GM12878 (cell line): ENCODE data around the gene NEU4. TPM values are rescaled to one million over a fixed set of nuclear protein-coding genes. Genes with fewer than 3 reads are reported as not detected.
"Not testable (repeated sequence)": the region's sequence is repeated elsewhere in the genome, so short reads cannot be mapped to it uniquely, and the experiment has no call there.

Source experiments
- ATAC-seq: fragments of 200-7000 bp; cut with Tn5 transposase; 3 replicates; pipeline ENCODE4 v1.9.1; 2020; ENCODE audit warnings: mild to moderate bottlenecking, moderate library complexity
- BruUV-seq: library from RNA; stranded (reverse); fragments of 400-500 nt; replicated peaks from 2 replicates; lab custom pipeline; 2021; lab: Mats Ljungman, UMichigan
- CTCF ChIA-PET: fragments of 300-600 bp; sonication (Branson Sonifier 250); formaldehyde crosslinking; extraction: SDS; loops from one replicate; lab custom pipeline; 2021; ENCODE audit warnings: inconsistent platforms; lab: Yijun Ruan, JAX
- POLR2A ChIA-PET: fragments of 350-600 bp; formaldehyde crosslinking; extraction: SDS; loops from one replicate; lab custom pipeline; 2021; ENCODE audit warnings: inconsistent platforms; lab: Charles Lee
- RAD21 ChIA-PET: fragments of 300-600 bp; sonication (Branson Sonifier 250); formaldehyde crosslinking; loops from one replicate; lab custom pipeline; 2023; ENCODE audit warnings: antibody characterized with exemption; ENCODE audit not compliant: unreplicated experiment; lab: Charles Lee
- SMC1A ChIA-PET: fragments of 300-600 bp; sonication (Branson Sonifier 250); formaldehyde crosslinking; loops from one replicate; lab custom pipeline; 2023; ENCODE audit not compliant: unreplicated experiment, uncharacterized antibody; lab: Charles Lee
- DNase-seq: peaks from one replicate; pipeline ENCODE4 v3.0.0-alpha.2; 2011; ENCODE audit warnings: low read depth, low spot score
- FAIRE-seq: peaks from 3 replicates; lab custom pipeline; 2011; peaks lifted over from hg19 to GRCh38; lab: Jason Lieb, UNC
- H2AFZ ChIP-seq: 2 replicates; pipeline ENCODE4 v1.6.0; 2011; ENCODE audit warnings: low read depth, low read length, control low read depth; ENCODE audit not compliant: control insufficient read depth
- H3K27ac ChIP-seq: 2 replicates; pipeline ENCODE4 v1.5.1; 2011; ENCODE audit warnings: control low read depth; ENCODE audit not compliant: control insufficient read depth, insufficient read depth
- H3K27me3 ChIP-seq, 2 experiments: replicated peaks in 1 of 2; 2 replicates each; pipeline versions ENCODE4 v1.6.0 to v1.6.1; 2011; ENCODE audit warnings: low read length in 1 of 2; ENCODE audit not compliant: control insufficient read depth in 2 of 2, insufficient read depth in 2 of 2
- H3K36me3 ChIP-seq, 2 experiments: 2 replicates each; pipeline ENCODE4 v1.5.1; 2011; ENCODE audit warnings: low read length in 1 of 2; ENCODE audit not compliant: control insufficient read depth in 2 of 2, insufficient read depth in 2 of 2
- H3K4me1 ChIP-seq: 2 replicates; pipeline ENCODE4 v1.6.1; 2011; ENCODE audit warnings: mild to moderate bottlenecking, low read length, moderate library complexity, mixed read lengths; ENCODE audit not compliant: control insufficient read depth, insufficient read depth
- H3K4me2 ChIP-seq: 2 replicates; pipeline ENCODE4 v1.6.0; 2011; ENCODE audit warnings: control low read depth; ENCODE audit not compliant: control insufficient read depth, insufficient read depth
- H3K4me3 ChIP-seq: fragments of 200-600 bp; sonication (generic); 2 replicates; pipeline ENCODE4 v1.5.1; 2016
- H3K79me2 ChIP-seq: 2 replicates; pipeline ENCODE4 v1.6.0; 2011; ENCODE audit warnings: low read length; ENCODE audit not compliant: control insufficient read depth, insufficient read depth
- H3K9ac ChIP-seq: 2 replicates; pipeline ENCODE4 v1.8.0; 2011; ENCODE audit warnings: low read length, control low read depth, mixed read lengths; ENCODE audit not compliant: control insufficient read depth, insufficient read depth
- H3K9me3 ChIP-seq: replicated peaks from 3 replicates; pipeline ENCODE4 v1.5.1; 2011; ENCODE audit warnings: mild to moderate bottlenecking, low read length; ENCODE audit not compliant: control insufficient read depth, insufficient read depth
- H4K20me1 ChIP-seq: 2 replicates; pipeline ENCODE4 v1.6.0; 2011; ENCODE audit not compliant: control insufficient read depth, insufficient read depth
- CHD4 ChIP-seq: fragments of 200-600 bp; sonication (generic); IDR thresholded peaks from 2 replicates; pipeline ENCODE4 v1.6.1; 2016; ENCODE audit warnings: mild to moderate bottlenecking
- FOXM1 ChIP-seq: IDR thresholded peaks from 2 replicates; pipeline ENCODE4 v1.6.1; 2012; ENCODE audit warnings: low read depth, mild to moderate bottlenecking, inconsistent platforms, low read length, moderate library complexity
- HDAC2 ChIP-seq: fragments of 200-600 bp; sonication (generic); IDR thresholded peaks from 2 replicates; pipeline ENCODE4 v1.6.1; 2017
- JUNB ChIP-seq: IDR thresholded peaks from 2 replicates; pipeline ENCODE4 v1.6.1; 2016; ENCODE audit warnings: antibody characterized with exemption, mild to moderate bottlenecking
- PBX3 ChIP-seq: IDR thresholded peaks from 2 replicates; pipeline ENCODE4 v1.6.1; 2011; ENCODE audit warnings: mild to moderate bottlenecking, low read depth, low read length, moderate library complexity; ENCODE audit not compliant: insufficient replicate concordance
- SMAD5 ChIP-seq: IDR thresholded peaks from 2 replicates; pipeline ENCODE4 v1.6.1; 2016; ENCODE audit warnings: antibody characterized with exemption, low read depth
- SMARCA5 ChIP-seq: fragments of 450-650 bp; IDR thresholded peaks from 2 replicates; pipeline ENCODE4 v1.6.1; 2017; ENCODE audit warnings: mild to moderate bottlenecking
- SP1 ChIP-seq: IDR thresholded peaks from one replicate; pipeline ENCODE4 v1.6.1; 2011; ENCODE audit warnings: low read depth, low read length
- ZNF207 ChIP-seq: fragments of 450-650 bp; IDR thresholded peaks from 2 replicates; pipeline ENCODE4 v1.6.1; 2014; ENCODE audit warnings: antibody characterized with exemption, mild to moderate bottlenecking, borderline replicate concordance
- ZNF217 ChIP-seq: fragments of 450-650 bp; IDR thresholded peaks from 2 replicates; pipeline ENCODE4 v1.6.1; 2017; ENCODE audit warnings: antibody characterized with exemption, mild to moderate bottlenecking
- WGBS: methylation state at CpG from one replicate; pipeline ENCODE4 v1.1.6; 2016; ENCODE audit warnings: low lambda C conversion rate; ENCODE audit not compliant: insufficient replicate concordance, insufficient coverage; ENCODE audit errors: missing lambda C conversion rate; 5-methylcytosine and 5-hydroxymethylcytosine counted together
- in situ Hi-C: fragments of 300-500 bp; cut with MboI; formaldehyde crosslinking; loops from 9 replicates; pipeline ENCODE4 v1.14.3; 2018; ENCODE audit warnings: mixed read lengths
- intact Hi-C: fragments of 100-400 bp; cut with micrococcal nuclease; formaldehyde crosslinking; loops from one replicate; pipeline ENCODE4 v1.14.2; 2022; ENCODE audit not compliant: unreplicated experiment
- polyA plus RNA-seq, 11 experiments: library from polyadenylated mRNA; depleted of rRNA in 4 of 11; unstranded in 6 of 11; stranded (reverse) in 5 of 11; fragments of >200 nt; fragmentation: Nextera tagmentation in 4 of 11; fragmentation: Illumina TruSeq in 1 of 11; extraction: Ambion mirVana in 4 of 11; extraction: Trizol in 1 of 11; gene quantifications; 1 replicate in 1 of 11; 2 replicates in 10 of 11; pipeline versions ENCODE4 v1.2.1 to v1.2.3, GENCODE V29; 2011 to 2016; ENCODE audit warnings: inconsistent platforms in 2 of 11, missing spikeins in 2 of 11, low read depth in 1 of 11
- total RNA-seq, 4 experiments: library from RNA; depleted of rRNA in 3 of 4; stranded (reverse); fragments of >200 nt in 3 of 4; fragmentation: Illumina TruSeq in 1 of 4; extraction: Trizol in 1 of 4; gene quantifications; 2 replicates each; pipeline versions ENCODE4 v1.2.1 to v1.2.3, GENCODE V29; 2013 to 2021

Gene NEU4
- total and polyA plus RNA-seq, 10 of the 15 experiments (the other 5 are each of a cell fraction or from before 2014, with no cell fraction given) = 0.01 to 0.28 (median 0.14) TPM; not detected in 5

- TF ChIP-seq SMAD5 (no peak), FOXM1 (no peak), ZNF207 (no peak)
Observed at GRCh38 chr2:241808721-241809382, at the start of gene NEU4 (continued).

GRCh38 chr2:241759893-241760292 lies 49.1 kb upstream of the NEU4 start:
- BruUV-seq, intact Hi-C loops, H3K27me3 ChIP-seq, H3K9me3 ChIP-seq, RAD21 ChIA-PET, H4K20me1 ChIP-seq, in situ Hi-C loops, ATAC-seq, CTCF ChIA-PET, H3K4me3 ChIP-seq, H3K4me2 ChIP-seq, DNase-seq, H3K27ac ChIP-seq, SMC1A ChIA-PET, H2AFZ ChIP-seq, H3K9ac ChIP-seq, POLR2A ChIA-PET, H3K79me2 ChIP-seq, FAIRE-seq: not testable (repeated sequence)
- Histone ChIP-seq H3K36me3 (peaks cover 7 to 16% of the 10 kb centered on the region in 2 experiments), H3K4me1 (peaks cover 11% of the 10 kb centered on the region)
- WGBS = 95% methylated on average over 11 of the region's 16 CpGs

GRCh38 chr2:241760301-241760771 lies 48.7 kb upstream of the NEU4 start:
- in situ Hi-C loops = no loop called here
- Histone ChIP-seq H3K27me3 (no peaks in the 10 kb centered on the region), H3K79me2 (no peaks in the 10 kb centered on the region), H3K4me1 (peaks cover 11% of the 10 kb centered on the region), H3K4me3 (no peak overlapping the region), H3K9ac (no peak overlapping the region), H2AFZ (no peak overlapping the region), H3K4me2 (no peak overlapping the region), H3K9me3 (no peaks in the 10 kb centered on the region), H3K36me3 (peaks cover 7 to 16% of the 10 kb centered on the region in 2 experiments), H4K20me1 (no peaks in the 10 kb centered on the region), H3K27ac (no peak overlapping the region)
- 93% methylated on average over 17 of the region's 17 CpGs for WGBS
- no peak for TF ChIP-seq PBX3
- TF ChIP-seq ZNF217 = 0 out of 2 replicates have a peak, but pooled peaks have one; percentile 35
- no peak for TF ChIP-seq SP1
- 0 out of 2 replicates have a peak, but pooled peaks have one; percentile 71 for TF ChIP-seq SMARCA5
- TF ChIP-seq CHD4 = peak; percentile 94; the same call in 1 of the 2 replicates
- peak; percentile 86; the same call in 1 of the 2 replicates for TF ChIP-seq HDAC2
- TF ChIP-seq JUNB = no peak
- CTCF ChIA-PET = no interaction called here
- FAIRE-seq = no peak
- POLR2A ChIA-PET = no interaction called here
- ATAC-seq = no peak
- SMC1A ChIA-PET = no interaction called here
- RAD21 ChIA-PET = no interaction called here
- intact Hi-C loops = no loop called here
- no peak for DNase-seq
- no TSS peak for BruUV-seq
